HG03469 (cell line): ENCODE results near the gene OR52W1.
"Not testable (repeated sequence)": the region's sequence is repeated elsewhere in the genome, so short reads cannot be mapped to it uniquely, and the experiment has no call there.

Experiments used
- ATAC-seq: cut with Tn5 transposase; IDR thresholded peaks from one replicate; pipeline ENCODE4 v1.9.1; 2021; ENCODE audit warnings: mild to moderate bottlenecking, moderate library complexity, moderate number of reproducible peaks; ENCODE audit not compliant: unreplicated experiment

OR52W1 gene

GRCh38 chr11:6214530-6214929 lies 15.5 kb downstream of the OR52W1 start:
- ATAC-seq: no peak

GRCh38 chr11:6216501-6216900 lies 17.5 kb downstream of the OR52W1 start:
- ATAC-seq: no peak

GRCh38 chr11:6217722-6218121 lies 18.7 kb downstream of the OR52W1 start:
- no peak for ATAC-seq

GRCh38 chr11:6219359-6219758 lies 20.3 kb downstream of the OR52W1 start:
- ATAC-seq: no peak

- ATAC-seq: no peak
These were observed 24.8 kb downstream of the OR52W1 start for GRCh38 chr11:6223854-6224253.

GRCh38 chr11:6224421-6224820 lies 25.4 kb downstream of the OR52W1 start:
- ATAC-seq: no peak

- no peak for ATAC-seq
These were observed 26.0 kb downstream of the OR52W1 start for GRCh38 chr11:6225024-6225423.

- ATAC-seq: no peak
These were observed 26.9 kb downstream of the OR52W1 start for GRCh38 chr11:6225896-6226295.

GRCh38 chr11:6228520-6228919 lies 29.5 kb downstream of the OR52W1 start:
- no peak for ATAC-seq

- ATAC-seq: no peak
These were observed 30.9 kb downstream of the OR52W1 start for GRCh38 chr11:6229911-6230310.

- ATAC-seq: no peak
These were observed 33.9 kb downstream of the OR52W1 start for GRCh38 chr11:6232899-6233298.

- ATAC-seq: no peak
These were observed 35.0 kb downstream of the OR52W1 start for GRCh38 chr11:6233984-6234386.

- peak; percentile 93 for ATAC-seq
These were observed 35.5 kb downstream of the OR52W1 start, which contains the start of gene FHIP1B for GRCh38 chr11:6234387-6235107. Gene FHIP1B, minus strand, starts transcription at chr11:6234636. Its CDS starts 10,120 bp downstream, at chr11:6224516.

GRCh38 chr11:6237266-6237665 lies 38.2 kb downstream of the OR52W1 start:
- no peak for ATAC-seq

GRCh38 chr11:6237761-6238302 lies 38.8 kb downstream of the OR52W1 start:
- ATAC-seq: no peak

GRCh38 chr11:6238902-6239301 lies 39.9 kb downstream of the OR52W1 start, which contains the start of gene CNGA4:
Gene CNGA4, plus strand, starts transcription at chr11:6239089. Its CDS starts 118 bp downstream, at chr11:6239207.
- no peak for ATAC-seq

GRCh38 chr11:6240139-6240538 lies 41.1 kb downstream of the OR52W1 start:
- ATAC-seq: no peak

- no peak for ATAC-seq
These were observed 41.8 kb downstream of the OR52W1 start for GRCh38 chr11:6240781-6241180.

GRCh38 chr11:6241316-6241715 lies 42.3 kb downstream of the OR52W1 start:
- no peak for ATAC-seq

GRCh38 chr11:6245536-6245935 lies 46.5 kb downstream of the OR52W1 start:
- no peak for ATAC-seq

- no peak for ATAC-seq
These were observed 49.2 kb downstream of the OR52W1 start for GRCh38 chr11:6248248-6248647.

- ATAC-seq: not testable (repeated sequence)
These were observed 49.9 kb downstream of the OR52W1 start for GRCh38 chr11:6248897-6249296.
